ENCODE results near the gene NDST1.

Gene NDST1

DNA sequence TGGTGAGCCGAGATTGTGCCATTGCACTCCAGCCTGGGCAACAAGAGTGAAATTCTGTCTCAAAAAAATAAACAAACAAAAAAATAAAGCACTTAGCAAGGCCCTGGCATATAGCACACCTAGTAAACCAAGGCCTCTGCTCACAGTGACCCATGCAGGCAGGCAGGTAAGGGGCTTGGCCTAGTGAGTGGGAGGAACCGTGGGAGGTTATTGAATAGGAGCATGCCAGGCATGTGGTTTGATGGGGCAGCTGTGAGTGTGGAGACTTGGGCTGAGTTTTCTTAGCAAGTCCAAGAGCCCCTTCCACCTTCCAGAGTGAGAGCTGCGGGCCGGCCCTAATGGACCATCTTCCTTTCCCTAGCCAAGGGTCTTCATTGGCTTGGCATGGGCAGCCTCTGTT lies 4.5 kb upstream of the NDST1 start:
- H3K4me3 ChIP-seq: no peak overlapping the region
- H3K27ac ChIP-seq: peak overlapping the region in 13 of 21 experiments; percentile 22 to 91 (median 81)

DNA sequence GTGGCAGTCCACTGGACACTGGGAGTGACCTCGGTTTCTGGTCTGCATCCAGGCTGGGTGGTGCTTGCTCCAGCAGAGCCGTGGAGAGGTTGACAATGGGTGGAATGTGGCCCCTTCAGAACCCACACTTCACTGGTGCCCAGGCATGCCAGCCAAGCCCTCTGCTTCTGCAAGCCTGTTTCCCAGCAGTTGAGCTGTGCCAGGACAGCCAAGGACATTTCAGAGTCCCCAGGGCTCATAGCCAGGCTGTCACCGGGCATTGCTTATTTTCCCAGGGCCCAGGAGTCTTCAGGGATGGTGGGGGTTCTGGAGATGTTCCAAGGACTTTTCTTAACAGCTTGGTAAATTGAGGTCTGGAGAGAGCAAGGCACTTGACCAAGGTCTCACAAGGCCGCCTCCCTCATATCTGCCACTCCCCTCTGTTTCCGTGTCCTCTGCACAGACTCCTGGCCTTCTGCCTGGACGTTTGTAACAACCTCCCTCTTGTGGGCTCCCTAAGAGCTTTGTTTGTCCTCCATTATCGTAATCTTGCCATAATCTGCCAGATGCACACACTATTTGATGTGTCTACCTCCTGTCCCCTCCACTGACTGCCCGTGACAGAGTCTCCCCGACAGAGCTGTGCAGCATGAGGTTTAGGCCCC lies 3.8 kb upstream of the NDST1 start:
- Histone ChIP-seq H3K4me3 (no peak overlapping the region), H3K27ac (peak overlapping the region in 16 of 21 experiments; percentile 10 to 91 (median 66))

DNA sequence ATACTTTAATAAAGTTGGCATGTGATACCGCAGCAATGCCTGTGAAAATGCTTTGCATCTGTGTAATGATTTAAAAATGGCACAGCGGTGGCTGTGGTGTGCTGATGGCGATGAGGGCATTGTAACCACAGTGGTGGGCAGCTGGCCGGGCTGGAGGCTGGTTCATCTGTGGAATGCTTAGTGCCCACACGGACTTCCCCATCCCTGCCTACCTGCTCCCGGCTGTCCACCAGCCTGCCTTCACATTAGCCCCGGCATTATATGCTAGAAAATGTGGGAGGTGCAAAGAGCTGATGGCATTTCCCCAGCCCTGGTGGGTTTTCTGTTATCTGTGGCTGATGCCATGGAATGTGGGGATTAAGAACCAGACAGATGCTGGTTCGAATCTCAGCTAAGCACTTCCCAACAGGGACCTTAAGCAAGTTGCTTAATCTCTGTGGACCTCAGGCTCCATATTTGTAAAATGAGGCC lies 2.9 kb upstream of the NDST1 start:
- H3K4me3 ChIP-seq: no peak overlapping the region
- peak overlapping the region in 8 of 21 experiments; percentile 5 to 91 (median 76) for H3K27ac ChIP-seq

DNA sequence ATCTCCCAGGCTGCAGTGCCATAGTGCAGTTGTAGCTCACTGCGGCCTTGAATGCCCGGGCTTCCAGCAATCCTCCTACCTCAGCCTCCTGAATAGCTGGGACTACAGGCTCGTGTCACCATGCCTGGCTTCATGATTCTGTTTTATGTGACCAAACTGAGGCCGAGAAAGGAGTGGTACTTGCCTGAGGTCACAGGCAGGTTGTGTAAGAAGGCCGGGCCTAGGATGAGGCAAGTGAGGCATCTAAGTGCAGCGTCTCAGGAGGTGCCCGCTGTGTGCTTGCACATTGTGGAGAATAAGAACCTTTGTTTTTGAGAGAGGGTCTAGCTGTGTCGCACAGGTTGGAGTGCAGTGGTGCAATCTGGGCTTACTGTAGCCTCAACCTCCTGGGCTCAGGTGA lies 2.1 kb upstream of the NDST1 start:
- Histone ChIP-seq H3K27ac (peak overlapping the region in 14 of 21 experiments; percentile 11 to 91 (median 73)), H3K4me3 (no peak overlapping the region)

DNA sequence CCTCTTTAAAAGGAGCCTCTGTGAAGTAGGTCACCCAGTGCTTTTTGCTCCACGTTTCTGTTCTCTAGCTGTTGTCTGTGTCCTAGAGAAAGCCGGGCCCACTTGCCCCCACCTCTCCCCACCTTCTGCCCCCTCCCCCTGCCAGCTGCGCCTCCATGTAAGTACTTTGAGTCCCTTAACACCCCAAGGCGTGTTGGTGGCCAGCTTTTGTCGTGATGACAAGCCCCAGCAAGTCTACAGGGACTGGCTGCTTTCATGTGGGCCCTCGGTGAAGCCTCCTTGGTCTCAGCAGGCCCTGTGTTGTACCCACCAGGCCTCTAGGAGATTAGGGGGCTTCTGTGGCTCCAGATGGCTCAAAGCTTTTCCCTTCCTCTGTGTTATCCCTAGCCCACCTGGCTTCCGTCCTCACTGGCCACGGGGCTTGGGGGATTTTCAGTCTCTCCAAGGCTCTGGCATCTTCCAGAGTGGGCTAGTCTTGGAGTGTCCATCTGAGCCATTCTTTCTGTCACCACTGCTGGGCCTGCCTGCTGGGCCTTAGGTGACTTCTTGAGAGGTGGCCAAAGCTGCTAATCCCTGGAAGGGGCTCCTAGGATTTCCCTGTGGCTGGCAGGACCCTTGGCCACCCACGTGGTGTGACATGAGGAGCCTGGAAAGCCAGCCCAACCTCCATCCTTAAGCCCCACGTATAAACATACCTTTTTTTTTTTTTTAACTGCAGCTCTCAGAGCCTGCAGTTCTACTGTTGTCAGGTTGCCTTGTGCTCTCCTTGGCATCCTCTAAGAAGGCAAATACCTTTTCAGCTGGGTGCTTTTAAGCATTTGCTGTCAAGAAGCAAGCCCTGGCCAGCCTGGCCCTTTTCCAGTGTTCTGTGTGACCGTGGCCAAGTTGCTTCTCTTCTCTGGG lies 1.1 kb upstream of the NDST1 start:
- no peak overlapping the region for H3K4me3 ChIP-seq

DNA sequence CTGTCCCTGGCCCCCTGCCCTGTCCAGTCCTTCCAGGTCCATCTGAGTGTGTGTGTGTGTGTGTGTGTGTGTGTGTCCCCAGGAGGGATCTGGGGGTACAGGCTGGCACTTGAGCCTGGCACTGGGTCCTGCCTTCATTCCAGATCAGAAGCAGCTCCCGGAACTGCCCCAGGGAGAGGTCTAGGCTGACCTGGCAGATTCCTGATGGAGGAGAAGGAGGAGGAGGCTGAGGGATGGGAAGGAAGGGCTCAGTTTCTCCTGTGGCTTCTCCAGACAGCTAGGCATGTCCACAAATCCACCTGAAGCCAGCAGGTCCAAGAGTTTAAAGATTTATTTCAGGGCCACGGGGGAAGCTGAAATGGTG lies 328 bp downstream of the NDST1 start:
- Histone ChIP-seq H3K4me3 (no peak overlapping the region), H3K27ac (peak overlapping the region in 17 of 21 experiments; percentile 30 to 91 (median 69))

More for the DNA sequence above, 1.1 kb upstream of the NDST1 start:
- peak overlapping the region in 18 of 21 experiments; percentile 24 to 91 (median 70) for H3K27ac ChIP-seq

DNA sequence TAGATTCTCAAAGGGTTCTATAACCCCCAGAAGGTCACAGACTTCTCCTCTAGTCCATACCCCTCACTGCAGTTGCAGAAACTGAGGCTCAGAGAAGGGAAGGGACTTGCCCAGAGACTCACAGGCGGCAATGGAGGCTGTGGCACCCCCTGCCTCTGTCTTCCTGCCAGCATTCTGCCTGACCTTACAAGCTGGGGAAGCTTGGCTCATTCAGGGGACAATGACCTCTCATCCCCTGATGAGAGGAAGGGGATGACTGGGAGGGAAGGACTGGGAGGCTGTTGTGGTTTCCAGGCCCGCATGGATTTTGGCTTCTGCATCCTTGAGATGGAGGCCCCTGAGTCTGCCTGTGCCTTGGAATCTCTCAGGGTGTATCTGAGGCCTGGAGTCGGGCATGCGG lies 897 bp downstream of the NDST1 start:
- Histone ChIP-seq H3K27ac (peak overlapping the region in 16 of 21 experiments; percentile 33 to 91 (median 70)), H3K4me3 (no peak overlapping the region)

DNA sequence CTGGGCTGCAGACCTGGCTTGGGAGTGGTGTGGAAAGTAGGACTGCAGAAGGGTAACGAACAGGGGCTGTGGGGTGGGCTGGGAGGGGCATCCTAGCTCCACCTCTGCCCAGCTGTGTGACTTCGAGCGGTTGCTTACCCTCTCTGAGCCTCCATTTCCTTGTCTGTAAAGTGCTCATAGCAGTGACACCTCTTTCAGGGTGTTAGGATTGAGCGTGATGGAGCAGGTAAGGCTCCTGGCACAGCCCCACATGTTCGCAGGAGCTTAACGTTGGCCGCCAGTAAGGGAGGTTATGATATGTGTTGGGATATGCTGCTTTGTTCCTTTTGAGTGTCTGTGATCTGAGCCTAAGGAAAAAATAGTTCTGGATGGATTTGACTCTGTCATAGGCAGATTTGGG lies 2.1 kb downstream of the NDST1 start:
- no peak overlapping the region for H3K4me3 ChIP-seq
- H3K27ac ChIP-seq: peak overlapping the region in 18 of 21 experiments; percentile 31 to 91 (median 70)

GRCh38 chr5:150510460-150511263 lies 2.7 kb downstream of the NDST1 start:
- no peak overlapping the region for H3K4me3 ChIP-seq
- peak overlapping the region in 19 of 21 experiments; percentile 16 to 91 (median 74) for H3K27ac ChIP-seq

DNA sequence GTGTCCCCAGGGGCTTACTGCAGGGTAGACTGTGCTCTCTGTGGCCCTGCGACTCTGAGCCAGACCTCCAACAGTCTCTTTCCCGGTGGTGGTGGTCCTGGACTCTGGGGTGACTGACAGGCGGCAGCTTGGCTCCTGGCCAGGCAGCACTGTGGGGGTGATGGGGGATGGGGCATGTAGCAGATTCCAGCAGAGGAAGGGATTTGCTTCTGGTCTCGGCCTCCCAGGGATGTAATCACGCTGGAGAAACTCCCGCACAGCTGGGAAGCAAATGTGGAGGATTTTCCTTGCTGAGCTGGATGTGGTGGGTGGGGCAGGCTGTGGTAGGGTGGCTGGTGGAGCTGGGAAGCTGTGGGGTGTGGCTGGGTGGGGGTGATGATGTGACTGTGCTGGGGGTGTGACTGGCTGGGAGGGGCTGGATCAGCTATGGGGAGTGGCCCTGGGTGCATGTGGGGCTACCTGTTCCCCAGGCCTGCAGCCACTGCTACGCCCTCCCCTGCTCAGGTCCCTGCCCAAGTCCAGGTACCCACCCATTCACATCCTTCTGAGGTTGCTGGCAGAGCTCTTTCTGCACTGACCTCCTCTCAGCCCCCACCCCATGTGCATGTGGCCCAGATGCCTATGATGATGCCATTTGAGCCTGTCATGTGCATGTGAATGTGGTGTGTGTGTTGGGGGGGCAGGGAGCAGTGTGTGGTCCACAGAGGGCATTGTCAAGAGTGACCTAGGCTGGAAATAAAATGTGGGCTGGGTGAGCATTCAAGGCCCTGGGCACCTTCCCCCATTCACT lies 3.8 kb downstream of the NDST1 start:
- Histone ChIP-seq H3K4me3 (no peak overlapping the region), H3K27ac (peak overlapping the region in 19 of 21 experiments; percentile 16 to 91 (median 74))

GRCh38 chr5:150512368-150512747 lies 4.4 kb downstream of the NDST1 start:
- peak overlapping the region in 18 of 21 experiments; percentile 16 to 91 (median 64) for H3K27ac ChIP-seq

DNA sequence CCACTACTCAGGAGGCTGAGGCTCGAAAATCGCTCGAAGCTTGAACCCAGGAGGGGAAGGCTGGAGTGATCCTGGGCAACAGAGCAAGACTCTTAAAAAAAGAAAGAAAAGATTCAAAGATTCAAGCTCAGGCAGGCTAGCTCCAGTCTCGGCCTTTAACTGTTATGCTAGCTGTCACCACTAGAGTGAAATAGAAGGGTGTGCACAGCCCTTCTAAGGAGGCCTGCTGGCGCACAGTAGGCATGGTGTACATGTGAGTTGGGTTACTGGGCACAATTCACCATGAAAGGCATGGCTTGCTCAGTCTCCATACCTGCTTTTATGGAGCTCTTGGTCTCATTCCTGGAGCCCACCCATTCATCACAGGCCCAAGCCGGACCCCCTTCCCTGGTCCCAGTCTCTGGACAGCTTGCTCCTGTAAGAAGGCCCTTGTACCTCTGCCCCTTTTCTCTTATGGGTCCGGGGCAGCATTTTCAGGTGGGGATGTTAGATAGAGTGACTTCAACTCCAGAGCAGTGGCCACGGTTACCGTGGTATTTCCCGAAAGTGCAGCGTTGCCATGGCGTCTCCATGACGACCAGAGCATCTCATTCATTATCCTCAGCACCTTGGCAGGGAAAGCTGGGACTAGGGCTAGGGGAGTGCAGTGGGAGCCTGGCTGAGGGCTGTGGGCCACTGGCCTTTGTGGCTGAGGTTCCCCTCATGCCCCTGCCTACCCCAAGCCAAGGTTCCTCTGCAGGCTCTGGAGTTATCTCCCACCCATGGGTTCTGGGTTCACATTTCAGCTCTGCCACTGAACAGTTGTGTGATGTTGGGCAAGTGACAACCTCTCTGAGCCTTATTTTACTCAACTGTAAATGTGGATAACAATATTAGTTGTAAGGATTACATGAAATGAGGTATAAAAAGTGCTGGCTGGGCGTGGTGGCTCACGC lies 5.7 kb downstream of the NDST1 start:
- H3K4me3 ChIP-seq: no peak overlapping the region
- peak overlapping the region in 12 of 21 experiments; percentile 3 to 91 (median 54) for H3K27ac ChIP-seq

More at GRCh38 chr5:150512368-150512747, 4.4 kb downstream of the NDST1 start:
- no peak overlapping the region for H3K4me3 ChIP-seq

GRCh38 chr5:150514708-150515211 lies 6.8 kb downstream of the NDST1 start:
- Histone ChIP-seq H3K4me3 (no peak overlapping the region), H3K27ac (peak overlapping the region in 9 of 21 experiments; percentile 5 to 87 (median 42))

- no peak overlapping the region for H3K4me3 ChIP-seq
- peak overlapping the region in 13 of 21 experiments; percentile 25 to 87 (median 55) for H3K27ac ChIP-seq
Measured at GRCh38 chr5:150515446-150515845, 7.5 kb downstream of the NDST1 start.

- Histone ChIP-seq H3K4me3 (no peak overlapping the region), H3K27ac (peak overlapping the region in 13 of 21 experiments; percentile 25 to 87 (median 55))
Measured at GRCh38 chr5:150516011-150516410, 8.1 kb downstream of the NDST1 start.

- peak overlapping the region in 11 of 21 experiments; percentile 7 to 87 (median 52) for H3K27ac ChIP-seq
- no peak overlapping the region for H3K4me3 ChIP-seq
Measured at GRCh38 chr5:150517272-150518152, 9.6 kb downstream of the NDST1 start.

Measured in skin epidermis (tissue), 12 donors.